GM19025 (cell line): ENCODE data around the gene PRR7.

Experiments
- ATAC-seq: cut with Tn5 transposase; IDR thresholded peaks from one replicate; pipeline ENCODE4 v1.9.1; 2021; ENCODE audit warnings: mild to moderate bottlenecking, low read depth, moderate library complexity; ENCODE audit not compliant: unreplicated experiment

PRR7 gene

GRCh38 chr5:177434437-177434836 is 12.2 kb upstream of the PRR7 start:
- no peak for ATAC-seq

GRCh38 chr5:177434942-177435738 is 11.5 kb upstream of the PRR7 start:
- no peak for ATAC-seq

GRCh38 chr5:177435847-177436536 is 10.6 kb upstream of the PRR7 start:
- ATAC-seq = no peak

- ATAC-seq = no peak
These were observed 9.0 kb upstream of the PRR7 start for GRCh38 chr5:177437623-177438022.

- no peak for ATAC-seq
These were observed 8.1 kb upstream of the PRR7 start for GRCh38 chr5:177438468-177438867.

- no peak for ATAC-seq
These were observed 7.0 kb upstream of the PRR7 start for GRCh38 chr5:177439518-177440053.

GRCh38 chr5:177440211-177440989 is 6.2 kb upstream of the PRR7 start:
- no peak for ATAC-seq

- no peak for ATAC-seq
These were observed 5.4 kb upstream of the PRR7 start for GRCh38 chr5:177440990-177441780.

GRCh38 chr5:177442066-177442826 is 4.4 kb upstream of the PRR7 start:
- ATAC-seq = no peak

- ATAC-seq = no peak
These were observed 3.2 kb upstream of the PRR7 start for GRCh38 chr5:177443144-177443983.

- ATAC-seq = no peak
These were observed 2.2 kb upstream of the PRR7 start for GRCh38 chr5:177444106-177445051.

- no peak for ATAC-seq
These were observed 1.3 kb upstream of the PRR7 start for GRCh38 chr5:177445052-177445916.

GRCh38 chr5:177445917-177446199 is 756 bp upstream of the PRR7 start:
- ATAC-seq = no peak

GRCh38 chr5:177447066-177447610 is 524 bp downstream of the PRR7 start:
- ATAC-seq = peak; percentile 33

- no peak for ATAC-seq
These were observed 1.1 kb downstream of the PRR7 start for GRCh38 chr5:177447611-177448243.
